ENCODE results near the gene MRPL42. TPM values are rescaled to one million over a fixed set of nuclear protein-coding genes. Genes with fewer than 3 reads are reported as not detected.

MRPL42 gene
- total and polyA plus RNA-seq, 9 donors: 22.4 to 72.7 (median 44.9) TPM

- H3K27ac ChIP-seq: no peak overlapping the region
- intact Hi-C loops (cut with DNase I): no loop called here
- no peaks in the 10 kb centered on the region for H3K4me1 ChIP-seq (ENCODE audit: insufficient read depth)
- 95 to 97% (median 95%) methylated on average over 5 of the region's 5 CpGs for WGBS, 3 donors
- no peaks in the 10 kb centered on the region for H3K36me3 ChIP-seq
- no peak for TF ChIP-seq POLR2A (IDR thresholded peaks at IDR 0.05)
- TF ChIP-seq EP300 (IDR thresholded peaks at IDR 0.05): no peak
- TF ChIP-seq CTCF (IDR thresholded peaks at IDR 0.05): no peak
- H3K9me3 ChIP-seq: no peaks in the 10 kb centered on the region
- no peak for DNase-seq
- no peaks in the 10 kb centered on the region for H3K27me3 ChIP-seq
- H3K4me3 ChIP-seq: no peak overlapping the region
Observed at GRCh38 chr12:93465841-93466240, 1.5 kb upstream of the MRPL42 start.

GRCh38 chr12:93466625-93467350 lies 526 bp upstream of the MRPL42 start:
- WGBS, 3 donors: 87 to 93% (median 90%) methylated on average over 9 of the region's 9 CpGs
- H3K36me3 ChIP-seq: no peaks in the 10 kb centered on the region
- H3K27ac ChIP-seq: no peak overlapping the region
- no peaks in the 10 kb centered on the region for H3K4me1 ChIP-seq (ENCODE audit: insufficient read depth)
- peak in 4 of 5 donors; percentile 15 to 47 (median 26) for DNase-seq
- no peak for TF ChIP-seq POLR2A (IDR thresholded peaks at IDR 0.05)
- TF ChIP-seq EP300 (IDR thresholded peaks at IDR 0.05): no peak
- no peak for TF ChIP-seq CTCF (IDR thresholded peaks at IDR 0.05)
- H3K4me3 ChIP-seq: peak overlapping the region; percentile 84
- intact Hi-C loops (cut with DNase I): no loop called here
- no peaks in the 10 kb centered on the region for H3K27me3 ChIP-seq
- no peaks in the 10 kb centered on the region for H3K9me3 ChIP-seq

- 1 to 2% (median 1%) methylated on average over 7 of the region's 7 CpGs for WGBS, 3 donors
- Histone ChIP-seq H3K36me3 (no peaks in the 10 kb centered on the region), H3K27me3 (no peaks in the 10 kb centered on the region), H3K9me3 (no peaks in the 10 kb centered on the region), H3K4me3 (peak overlapping the region; percentile 84), H3K27ac (no peak overlapping the region), H3K4me1 (ENCODE audit: insufficient read depth) (no peaks in the 10 kb centered on the region)
- no peak for TF ChIP-seq CTCF (IDR thresholded peaks at IDR 0.05)
- TF ChIP-seq POLR2A (IDR thresholded peaks at IDR 0.05): no peak
- TF ChIP-seq EP300 (IDR thresholded peaks at IDR 0.05): no peak
- DNase-seq: no peak
- intact Hi-C loops (cut with DNase I): no loop called here
Observed at GRCh38 chr12:93468008-93468371, 676 bp downstream of the MRPL42 start.

- intact Hi-C loops (cut with DNase I): no loop called here
- H3K27me3 ChIP-seq: no peaks in the 10 kb centered on the region
- no peaks in the 10 kb centered on the region for H3K9me3 ChIP-seq
- DNase-seq: no peak
- no peak overlapping the region for H3K4me3 ChIP-seq
- H3K27ac ChIP-seq: no peak overlapping the region
- H3K36me3 ChIP-seq: no peaks in the 10 kb centered on the region
- no peaks in the 10 kb centered on the region for H3K4me1 ChIP-seq (ENCODE audit: insufficient read depth)
- TF ChIP-seq EP300 (IDR thresholded peaks at IDR 0.05): no peak
- TF ChIP-seq CTCF (IDR thresholded peaks at IDR 0.05): no peak
- no peak for TF ChIP-seq POLR2A (IDR thresholded peaks at IDR 0.05)
Observed at GRCh38 chr12:93469386-93469785, 2.1 kb downstream of the MRPL42 start.
